OCI-LY3 (cell line): Measurements from ENCODE around the gene ATP8B4.

ENCODE experiments used
- EZH2phosphoT487 ChIP-seq: fragments of 200-600 bp; shearing (Covaris generic); IDR thresholded peaks from 2 replicates; pipeline ENCODE4 v1.6.1; 2018; ENCODE audit warnings: antibody characterized with exemption, mixed run types, low read depth
- TF ChIP-seq, protein P1 (sequence below): fragments of 200-600, 300-600 bp; sonication (generic); IDR thresholded peaks from 2 replicates; pipeline ENCODE4 v1.5.1; 2014; ENCODE audit warnings: antibody characterized with exemption, low read length, low read depth

DNA sequence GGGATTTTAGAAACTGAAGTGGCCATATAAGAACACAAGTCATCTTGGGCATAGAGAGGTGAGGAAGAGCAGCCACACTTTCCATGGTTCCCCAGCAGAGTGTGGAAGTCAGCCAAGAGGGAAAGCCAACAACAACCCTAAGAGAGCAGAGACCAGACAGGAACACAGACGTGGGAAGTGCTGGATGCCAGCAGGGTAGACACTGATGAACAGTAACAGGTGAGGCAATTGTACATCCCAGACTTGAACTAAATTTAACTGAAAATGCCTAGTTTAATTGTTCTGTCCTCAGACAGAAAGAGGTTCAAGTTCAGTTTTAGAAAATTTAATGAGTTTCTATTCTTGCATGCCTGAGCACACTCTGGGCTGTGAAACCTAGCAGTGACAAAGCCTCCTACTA, 212.1 kb downstream of the ATP8B4 start:
- TF ChIP-seq, protein P1, sequence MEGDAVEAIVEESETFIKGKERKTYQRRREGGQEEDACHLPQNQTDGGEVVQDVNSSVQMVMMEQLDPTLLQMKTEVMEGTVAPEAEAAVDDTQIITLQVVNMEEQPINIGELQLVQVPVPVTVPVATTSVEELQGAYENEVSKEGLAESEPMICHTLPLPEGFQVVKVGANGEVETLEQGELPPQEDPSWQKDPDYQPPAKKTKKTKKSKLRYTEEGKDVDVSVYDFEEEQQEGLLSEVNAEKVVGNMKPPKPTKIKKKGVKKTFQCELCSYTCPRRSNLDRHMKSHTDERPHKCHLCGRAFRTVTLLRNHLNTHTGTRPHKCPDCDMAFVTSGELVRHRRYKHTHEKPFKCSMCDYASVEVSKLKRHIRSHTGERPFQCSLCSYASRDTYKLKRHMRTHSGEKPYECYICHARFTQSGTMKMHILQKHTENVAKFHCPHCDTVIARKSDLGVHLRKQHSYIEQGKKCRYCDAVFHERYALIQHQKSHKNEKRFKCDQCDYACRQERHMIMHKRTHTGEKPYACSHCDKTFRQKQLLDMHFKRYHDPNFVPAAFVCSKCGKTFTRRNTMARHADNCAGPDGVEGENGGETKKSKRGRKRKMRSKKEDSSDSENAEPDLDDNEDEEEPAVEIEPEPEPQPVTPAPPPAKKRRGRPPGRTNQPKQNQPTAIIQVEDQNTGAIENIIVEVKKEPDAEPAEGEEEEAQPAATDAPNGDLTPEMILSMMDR = no peak
- TF ChIP-seq EZH2phosphoT487 = no peak
